Colonic mucosa (tissue), 4 donors: ENCODE measurements around the gene NRXN2. TPM values are rescaled to one million over a fixed set of nuclear protein-coding genes. Genes with fewer than 3 reads are reported as not detected.
"Not testable (repeated sequence)": the region's sequence is repeated elsewhere in the genome, so short reads cannot be mapped to it uniquely, and the experiment has no call there.

ENCODE experiments used
- DNase-seq: peaks from one replicate; pipeline ENCODE4 v3.0.0-alpha.2; 2020
- H3K27ac ChIP-seq: fragments of 200-600 bp; one replicate; pipeline ENCODE4 v1.8.0; 2021
- H3K27me3 ChIP-seq: fragments of 200-600 bp; one replicate; pipeline ENCODE4 v1.8.0; 2021
- H3K36me3 ChIP-seq: fragments of 200-600 bp; one replicate; pipeline ENCODE4 v1.8.0; 2021
- H3K4me1 ChIP-seq: fragments of 200-600 bp; one replicate; pipeline ENCODE4 v1.8.0; 2021; ENCODE audit warnings: mild to moderate bottlenecking
- H3K4me3 ChIP-seq: fragments of 200-600 bp; one replicate; pipeline ENCODE4 v1.8.0; 2021
- H3K9ac ChIP-seq, 2 donors: one replicate each; pipeline ENCODE4 v1.7.0; 2013; ENCODE audit warnings: control low read depth in 2 of 2, low read depth in 2 of 2, low read length in 2 of 2
- H3K9me3 ChIP-seq: fragments of 200-600 bp; one replicate; pipeline ENCODE4 v1.8.0; 2021
- CTCF ChIP-seq: fragments of 200-600 bp; IDR thresholded peaks from one replicate; pipeline ENCODE4 v1.8.0; 2022; ENCODE audit warnings: antibody characterized with exemption, mild to moderate bottlenecking
- intact Hi-C: fragments of 100-400 bp; cut with DNase I; formaldehyde crosslinking; loops from one replicate; pipeline ENCODE4 v1.14.1; 2022
- total RNA-seq, 2 donors: library from RNA; stranded (reverse); fragmentation: NEBNext Ultra II Directional in 1 of 2; extraction: Animal tissue kit (Norgen Biotek cat#: 25700) in 1 of 2; gene quantifications; one replicate each; pipeline ENCODE4 v1.2.1, GENCODE V29; 2021
- donor health status: healthy.
- donor health status: DM: no; HTN: no; CAD: no.
- donor health status: DM: no; HTN: no; CAD: no.

Gene NRXN2
- total RNA-seq, 2 donors from 2014 or later, result 2.2 to 5.4 TPM

GRCh38 chr11:64672875-64673274 is 50.1 kb downstream of the NRXN2 start:
- H3K4me3 ChIP-seq, result no peak overlapping the region
- no peak for TF ChIP-seq CTCF
- no peak for DNase-seq
- intact Hi-C loops, result no loop called here
- H3K27ac ChIP-seq, result no peak overlapping the region
- no peaks in the 10 kb centered on the region for H3K4me1 ChIP-seq
- no peaks in the 10 kb centered on the region for H3K36me3 ChIP-seq
- no peak overlapping the region for H3K9ac ChIP-seq
- no peaks in the 10 kb centered on the region for H3K27me3 ChIP-seq
- no peaks in the 10 kb centered on the region for H3K9me3 ChIP-seq

- intact Hi-C loops, result no loop called here
- no peak for TF ChIP-seq CTCF
- no peak overlapping the region for H3K27ac ChIP-seq
- H3K36me3 ChIP-seq, result no peaks in the 10 kb centered on the region
- H3K4me3 ChIP-seq, result no peak overlapping the region
- H3K27me3 ChIP-seq, result no peaks in the 10 kb centered on the region
- H3K9me3 ChIP-seq, result no peaks in the 10 kb centered on the region
- peak overlapping the region in 1 of 2 donors; percentile 21 for H3K9ac ChIP-seq
- peak; percentile 56 for DNase-seq
- no peaks in the 10 kb centered on the region for H3K4me1 ChIP-seq
Observed at GRCh38 chr11:64670975-64671374, 52.0 kb downstream of the NRXN2 start.

- no peak for TF ChIP-seq CTCF
- Histone ChIP-seq H3K4me1 (no peaks in the 10 kb centered on the region), H3K9ac (no peak overlapping the region), H3K4me3 (no peak overlapping the region), H3K36me3 (no peaks in the 10 kb centered on the region), H3K27ac (no peak overlapping the region), H3K27me3 (no peaks in the 10 kb centered on the region), H3K9me3 (no peaks in the 10 kb centered on the region)
- DNase-seq, result no peak
- intact Hi-C loops, result no loop called here
Observed at GRCh38 chr11:64667154-64667745, 55.7 kb downstream of the NRXN2 start.

GRCh38 chr11:64665411-64665821 is 57.6 kb downstream of the NRXN2 start:
- Histone ChIP-seq H3K9me3 (no peaks in the 10 kb centered on the region), H3K9ac (no peak overlapping the region), H3K4me1 (no peaks in the 10 kb centered on the region), H3K4me3 (no peak overlapping the region), H3K27me3 (no peaks in the 10 kb centered on the region), H3K27ac (no peak overlapping the region), H3K36me3 (no peaks in the 10 kb centered on the region)
- no peak for DNase-seq
- TF ChIP-seq CTCF, result no peak
- intact Hi-C loops, result no loop called here

GRCh38 chr11:64664236-64664870 is 58.6 kb downstream of the NRXN2 start:
- H3K27me3 ChIP-seq, H3K4me3 ChIP-seq, H3K27ac ChIP-seq, H3K36me3 ChIP-seq, H3K4me1 ChIP-seq, H3K9ac ChIP-seq, H3K9me3 ChIP-seq, DNase-seq, intact Hi-C loops: not testable (repeated sequence)

- intact Hi-C loops, result no loop called here
- no peak overlapping the region for H3K27ac ChIP-seq
- no peak for TF ChIP-seq CTCF
- no peak overlapping the region for H3K4me3 ChIP-seq
- no peak overlapping the region for H3K9ac ChIP-seq
- no peak for DNase-seq
- H3K4me1 ChIP-seq, result no peaks in the 10 kb centered on the region
- H3K27me3 ChIP-seq, result no peaks in the 10 kb centered on the region
- no peaks in the 10 kb centered on the region for H3K9me3 ChIP-seq
- H3K36me3 ChIP-seq, result no peaks in the 10 kb centered on the region
Observed at GRCh38 chr11:64663656-64664055, 59.3 kb downstream of the NRXN2 start.
